ENCODE data around the gene SIPA1.

The SIPA1 gene

DNA sequence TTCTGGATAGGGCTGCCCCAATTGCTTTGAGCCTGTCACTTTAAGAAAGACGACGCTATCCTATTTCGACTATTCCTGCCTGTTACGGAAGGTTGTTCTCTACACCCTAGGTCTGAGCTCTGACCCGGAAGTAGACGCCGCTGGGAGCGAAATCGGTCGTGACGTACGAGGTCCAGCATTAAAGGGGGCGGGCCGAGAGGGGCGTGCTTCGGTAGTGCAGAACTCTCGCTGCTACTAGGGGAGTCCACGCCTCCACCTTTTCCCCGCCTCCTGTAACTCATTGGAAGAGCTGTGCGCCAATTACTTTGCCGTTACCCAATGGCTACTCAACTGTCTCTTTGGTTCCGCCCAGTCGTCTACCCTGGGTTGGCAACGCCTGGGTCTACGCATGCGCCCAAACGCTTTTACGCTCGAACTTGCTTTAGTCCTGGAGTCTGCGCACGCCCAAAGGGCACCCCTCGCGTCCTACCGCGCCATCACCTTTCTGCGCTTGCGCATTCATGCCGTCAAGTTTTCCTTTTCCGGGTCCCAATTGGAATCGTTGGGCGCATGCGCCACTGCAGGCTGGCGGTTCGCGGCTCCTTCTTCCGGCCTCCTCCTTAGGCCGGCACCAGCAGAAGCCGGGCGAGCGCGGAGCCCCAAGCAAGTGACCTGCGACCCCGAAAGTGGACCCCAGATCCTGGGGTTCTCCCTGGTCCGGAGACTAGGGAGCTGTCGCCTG lies 22.5 kb upstream of the SIPA1 start, which contains the start of gene PCNX3:
PCNX3 (plus strand) TSS at position 548 of the 721 bp plus-strand sequence. CDS start 536 bp downstream, outside the sequence.
- peak within 1 kb of the TSS; percentile 98 for H3K27ac Mint-ChIP-seq

DNA sequence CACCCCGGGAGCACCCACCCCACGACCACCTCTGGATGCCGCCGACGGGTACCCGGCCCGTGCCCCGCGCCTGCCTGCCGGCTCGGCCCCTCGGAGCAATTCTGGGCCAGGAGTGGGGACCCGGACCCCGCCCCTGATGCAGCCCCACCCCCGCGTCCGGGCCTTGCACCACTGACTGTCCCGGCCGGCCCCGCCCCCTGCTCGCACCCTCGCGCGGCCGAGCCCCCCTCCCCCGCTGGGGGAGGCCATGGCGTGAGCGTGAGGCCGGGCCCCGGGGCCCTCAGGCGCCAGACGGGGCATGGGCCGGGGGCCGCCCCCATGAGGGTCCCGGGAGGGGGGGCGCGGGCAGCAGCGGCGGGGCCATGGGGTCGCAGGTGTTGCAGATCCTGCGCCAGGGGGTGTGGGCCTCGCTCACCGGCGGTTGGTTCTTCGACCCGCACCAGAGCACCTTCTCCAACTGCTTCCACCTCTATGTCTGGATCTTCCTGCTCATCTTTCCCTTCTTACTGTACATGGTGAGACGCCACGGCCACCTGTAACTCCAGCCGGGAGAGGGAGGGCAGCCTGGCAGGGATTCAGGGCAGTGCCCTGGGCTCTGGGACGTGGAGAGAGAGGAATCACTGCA lies 21.8 kb upstream of the SIPA1 start:
- peak overlapping the region; percentile 98 for H3K27ac Mint-ChIP-seq
- H3K36me3 Mint-ChIP-seq (ENCODE audit: low read depth): peaks cover 79% of the 10 kb centered on the region
- H3K9me3 Mint-ChIP-seq: no peaks in the 10 kb centered on the region
- H3K27me3 Mint-ChIP-seq: no peaks in the 10 kb centered on the region
- DNase-seq: no peak
- H3K4me3 Mint-ChIP-seq: peak overlapping the region; percentile 96
- peaks cover 46% of the 10 kb centered on the region for H3K4me1 Mint-ChIP-seq (ENCODE audit: low read depth)

More for the DNA sequence above, 22.5 kb upstream of the SIPA1 start, which contains the start of gene PCNX3:
- H3K9me3 Mint-ChIP-seq: no peaks in the 10 kb centered on the region
- peaks cover 79% of the 10 kb centered on the region for H3K36me3 Mint-ChIP-seq (ENCODE audit: low read depth)
- H3K27me3 Mint-ChIP-seq: no peaks in the 10 kb centered on the region
- H3K4me1 Mint-ChIP-seq (ENCODE audit: low read depth): peaks cover 51% of the 10 kb centered on the region
- DNase-seq: peak; percentile 99
- H3K4me3 Mint-ChIP-seq: peak within 1 kb of the TSS; percentile 96

DNA sequence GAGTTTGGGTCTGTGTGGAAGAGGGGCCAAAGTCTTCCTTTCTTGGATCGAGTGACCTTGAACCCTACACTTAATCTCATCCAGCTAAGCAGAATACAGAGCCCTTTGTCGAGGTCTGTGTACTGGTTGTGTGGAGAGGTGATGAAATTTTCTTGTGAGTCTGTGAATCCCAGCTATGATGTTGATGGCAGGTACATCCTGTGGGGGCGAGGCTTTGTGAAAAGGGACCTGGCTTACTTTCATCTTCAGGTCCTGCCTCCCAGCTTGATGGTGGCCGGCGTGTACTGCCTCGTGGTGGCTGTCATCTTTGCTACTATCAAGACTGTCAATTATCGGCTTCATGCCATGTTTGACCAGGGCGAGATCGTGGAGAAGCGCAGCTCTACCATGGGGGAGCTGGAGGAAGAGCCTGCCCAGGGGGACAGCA lies 21.3 kb upstream of the SIPA1 start:
- DNase-seq: no peak
- H3K27me3 Mint-ChIP-seq: no peaks in the 10 kb centered on the region
- H3K36me3 Mint-ChIP-seq (ENCODE audit: low read depth): peaks cover 82% of the 10 kb centered on the region
- peak overlapping the region; percentile 95 for H3K27ac Mint-ChIP-seq
- peak overlapping the region; percentile 94 for H3K4me3 Mint-ChIP-seq
- H3K9me3 Mint-ChIP-seq: no peaks in the 10 kb centered on the region
- peaks cover 42% of the 10 kb centered on the region for H3K4me1 Mint-ChIP-seq (ENCODE audit: low read depth)

DNA sequence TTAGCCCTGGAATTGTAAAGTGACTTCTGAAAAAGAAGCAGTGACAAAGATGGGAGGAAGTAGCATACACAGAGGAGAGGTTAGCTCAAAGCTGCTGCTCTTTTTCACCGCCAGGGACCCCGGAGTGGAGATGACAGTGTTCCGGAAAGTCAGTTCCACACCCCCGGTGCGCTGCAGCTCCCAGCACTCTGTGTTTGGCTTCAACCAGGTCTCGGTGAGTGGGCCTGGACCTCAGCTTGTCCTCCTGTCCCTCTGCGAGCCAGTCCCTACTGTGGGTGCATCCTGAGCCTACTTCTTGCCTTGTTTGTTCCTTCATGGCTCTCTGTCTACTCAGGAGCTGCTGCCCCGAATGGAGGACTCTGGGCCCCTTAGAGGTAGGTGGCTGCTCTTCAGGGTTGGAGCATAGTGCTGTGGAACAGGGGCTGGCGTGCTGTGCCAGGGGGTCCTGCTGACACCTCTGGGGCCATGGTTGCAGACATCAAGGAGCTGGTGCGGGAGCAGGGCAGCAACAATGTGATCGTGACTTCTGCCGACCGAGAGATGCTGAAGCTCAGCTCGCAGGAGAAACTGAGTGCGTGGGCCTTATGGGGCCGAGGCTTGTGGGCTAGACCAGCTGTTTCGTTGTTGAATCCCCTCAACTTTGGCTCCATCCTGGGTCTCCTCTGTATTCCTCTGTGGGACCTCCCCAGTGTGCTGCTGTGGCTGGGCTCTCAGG lies 20.6 kb upstream of the SIPA1 start:
- no peak for DNase-seq
- Mint-ChIP-seq H3K4me3 (peak overlapping the region; percentile 94), H3K9me3 (no peaks in the 10 kb centered on the region), H3K27me3 (no peaks in the 10 kb centered on the region), H3K27ac (peak overlapping the region; percentile 95), H3K4me1 (ENCODE audit: low read depth) (peaks cover 36% of the 10 kb centered on the region), H3K36me3 (ENCODE audit: low read depth) (peaks cover 83% of the 10 kb centered on the region)

DNA sequence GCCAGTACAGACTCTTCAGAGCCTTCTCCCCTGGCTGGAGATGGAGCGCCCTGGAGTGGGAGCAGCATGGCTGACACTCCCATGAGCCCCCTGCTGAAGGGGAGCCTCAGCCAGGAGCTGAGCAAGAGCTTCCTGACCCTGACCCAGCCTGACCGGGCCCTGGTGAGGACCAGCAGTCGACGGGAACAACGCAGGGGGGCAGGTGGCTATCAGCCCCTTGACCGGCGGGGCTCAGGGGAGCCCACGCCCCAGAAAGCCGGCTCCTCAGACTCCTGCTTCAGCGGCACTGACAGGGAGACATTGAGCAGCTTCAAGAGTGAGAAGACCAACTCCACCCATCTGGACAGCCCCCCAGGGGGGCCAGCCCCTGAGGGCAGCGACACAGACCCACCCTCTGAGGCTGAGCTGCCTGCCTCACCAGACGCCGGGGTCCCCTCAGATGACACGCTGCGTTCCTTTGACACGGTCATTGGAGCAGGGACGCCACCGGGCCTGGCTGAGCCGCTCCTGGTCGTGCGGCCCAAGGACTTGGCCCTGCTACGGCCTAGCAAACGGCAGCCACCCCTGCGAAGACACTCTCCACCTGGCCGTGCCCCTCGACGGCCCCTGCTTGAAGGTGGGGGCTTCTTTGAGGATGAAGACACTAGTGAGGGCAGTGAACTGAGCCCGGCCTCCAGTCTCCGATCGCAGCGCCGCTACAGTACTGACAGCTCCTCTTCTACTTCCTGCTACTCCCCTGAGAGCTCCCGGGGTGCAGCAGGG lies 19.7 kb upstream of the SIPA1 start:
- Mint-ChIP-seq H3K27me3 (no peaks in the 10 kb centered on the region), H3K4me1 (ENCODE audit: low read depth) (peaks cover 27% of the 10 kb centered on the region), H3K9me3 (no peaks in the 10 kb centered on the region), H3K4me3 (peak overlapping the region; percentile 94), H3K27ac (peak overlapping the region; percentile 95), H3K36me3 (ENCODE audit: low read depth) (peaks cover 83% of the 10 kb centered on the region)
- no peak for DNase-seq

DNA sequence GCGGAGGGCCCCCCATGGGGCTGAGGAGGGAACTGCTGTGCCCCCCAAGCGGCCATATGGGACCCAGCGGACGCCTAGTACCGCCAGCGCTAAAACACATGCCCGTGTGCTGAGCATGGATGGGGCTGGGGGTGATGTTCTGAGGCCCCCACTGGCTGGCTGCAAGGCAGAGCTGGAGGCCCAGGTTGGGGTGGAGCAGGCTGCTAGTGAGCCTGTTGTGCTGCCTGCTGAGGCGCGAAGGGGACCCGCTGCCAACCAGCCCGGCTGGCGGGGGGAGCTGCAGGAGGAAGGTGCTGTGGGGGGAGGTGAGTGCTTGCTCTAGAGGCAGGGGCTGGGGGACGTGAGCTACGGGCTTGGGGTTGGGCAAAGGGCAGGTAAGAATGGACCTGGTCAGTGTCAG lies 19.1 kb upstream of the SIPA1 start:
- Mint-ChIP-seq H3K36me3 (ENCODE audit: low read depth) (peaks cover 87% of the 10 kb centered on the region), H3K27me3 (no peaks in the 10 kb centered on the region), H3K4me1 (ENCODE audit: low read depth) (peaks cover 25% of the 10 kb centered on the region)

DNA sequence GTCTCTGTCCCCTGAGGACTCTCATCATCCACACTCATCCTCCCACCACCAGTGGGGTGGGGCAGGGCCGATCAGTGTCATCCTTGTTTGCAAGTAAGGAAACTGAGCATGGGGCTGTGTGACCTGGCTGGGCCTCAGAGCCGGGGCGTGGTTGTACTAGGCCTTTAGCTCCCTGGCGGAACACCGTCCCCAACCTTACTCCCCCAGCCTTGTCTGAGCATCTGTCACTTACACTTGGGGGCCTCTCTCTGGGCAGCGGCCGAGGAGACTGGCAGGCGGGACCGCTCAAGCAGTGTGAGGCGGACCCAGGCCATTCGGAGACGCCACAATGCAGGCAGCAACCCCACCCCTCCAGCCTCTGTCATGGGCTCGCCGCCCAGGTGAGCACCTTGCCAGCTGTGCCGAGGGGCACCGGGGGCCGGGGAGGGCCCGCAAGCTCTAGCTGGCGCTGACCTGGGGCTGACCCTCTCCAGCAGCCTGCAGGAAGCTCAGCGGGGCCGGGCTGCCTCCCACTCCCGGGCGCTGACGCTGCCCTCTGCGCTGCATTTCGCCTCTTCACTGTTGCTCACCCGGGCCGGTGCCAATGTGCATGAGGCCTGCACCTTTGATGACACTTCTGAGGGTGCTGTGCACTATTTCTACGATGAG lies 18.5 kb upstream of the SIPA1 start:
- Mint-ChIP-seq H3K4me3 (no peak overlapping the region), H3K4me1 (ENCODE audit: low read depth) (peaks cover 25% of the 10 kb centered on the region), H3K36me3 (ENCODE audit: low read depth) (peaks cover 87% of the 10 kb centered on the region), H3K9me3 (no peaks in the 10 kb centered on the region), H3K27me3 (no peaks in the 10 kb centered on the region), H3K27ac (peak overlapping the region; percentile 52)
- no peak for DNase-seq

More for the DNA sequence above, 19.1 kb upstream of the SIPA1 start:
- Mint-ChIP-seq H3K4me3 (no peak overlapping the region), H3K9me3 (no peaks in the 10 kb centered on the region), H3K27ac (peak overlapping the region; percentile 52)
- no peak for DNase-seq

DNA sequence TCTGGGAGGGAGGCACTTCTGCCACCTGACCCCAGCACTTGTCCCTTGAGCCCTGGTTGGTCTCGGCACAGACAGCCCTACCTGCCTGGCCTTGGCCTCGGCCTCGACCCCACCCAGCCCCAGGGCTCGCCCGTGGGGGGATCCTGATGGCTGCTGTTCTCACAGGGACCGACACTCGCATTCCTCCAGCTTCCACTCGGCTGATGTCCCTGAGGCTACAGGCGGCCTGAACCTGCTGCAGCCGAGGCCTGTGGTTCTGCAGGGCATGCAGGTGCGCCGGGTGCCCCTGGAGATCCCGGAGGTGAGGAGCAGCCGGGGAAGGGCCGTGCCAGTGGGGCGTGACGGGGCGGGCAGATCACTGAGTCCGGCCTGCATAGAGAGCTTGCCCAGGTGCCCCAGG lies 17.2 kb upstream of the SIPA1 start:
- H3K4me3 Mint-ChIP-seq: no peak overlapping the region
- no peaks in the 10 kb centered on the region for H3K9me3 Mint-ChIP-seq
- H3K36me3 Mint-ChIP-seq (ENCODE audit: low read depth): peaks cover 92% of the 10 kb centered on the region
- peaks cover 30% of the 10 kb centered on the region for H3K4me1 Mint-ChIP-seq (ENCODE audit: low read depth)
- no peaks in the 10 kb centered on the region for H3K27me3 Mint-ChIP-seq
- peak overlapping the region; percentile 44 for H3K27ac Mint-ChIP-seq
- DNase-seq: no peak

DNA sequence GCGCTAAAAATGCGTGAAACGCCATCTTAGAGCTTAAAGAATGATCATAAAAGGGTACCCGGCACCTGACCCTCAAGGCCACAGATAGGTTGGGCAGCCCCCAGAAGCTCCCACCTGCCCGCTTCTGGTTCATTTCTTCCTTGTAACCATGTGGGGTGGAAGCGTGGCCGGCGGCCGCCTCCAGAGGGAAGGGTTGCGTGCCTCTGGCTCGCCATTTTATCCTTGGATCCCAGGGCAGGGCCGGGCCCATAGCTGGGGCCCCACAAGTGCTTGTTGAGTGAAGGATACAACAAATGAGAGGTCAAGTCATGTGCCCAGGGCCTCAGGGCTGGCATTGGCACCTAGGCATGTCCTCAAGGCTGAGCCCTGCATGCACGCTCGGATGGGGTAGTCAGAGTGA lies 16.4 kb upstream of the SIPA1 start:
- no peaks in the 10 kb centered on the region for H3K27me3 Mint-ChIP-seq
- no peak for DNase-seq

DNA sequence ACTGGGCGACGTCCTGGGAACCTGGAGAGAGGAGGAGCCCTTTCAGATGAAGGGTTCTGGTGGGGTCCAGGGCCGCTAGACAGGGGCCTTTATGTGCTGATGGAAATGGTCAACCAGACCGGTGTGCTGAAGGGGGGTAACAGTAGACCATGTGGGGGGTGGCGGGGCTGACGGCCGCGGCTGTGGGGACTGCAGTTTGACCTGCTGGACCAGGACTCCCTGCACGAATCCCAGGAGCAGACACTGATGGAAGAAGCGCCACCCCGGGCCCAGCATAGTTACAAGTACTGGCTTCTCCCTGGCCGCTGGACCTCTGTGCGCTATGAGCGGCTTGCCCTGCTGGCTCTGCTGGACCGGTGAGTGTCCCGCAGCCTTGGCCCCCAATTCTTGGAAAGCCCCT lies 15.9 kb upstream of the SIPA1 start:
- H3K36me3 Mint-ChIP-seq (ENCODE audit: low read depth): peaks cover 95% of the 10 kb centered on the region
- H3K9me3 Mint-ChIP-seq: no peaks in the 10 kb centered on the region
- no peak overlapping the region for H3K27ac Mint-ChIP-seq
- peaks cover 27% of the 10 kb centered on the region for H3K4me1 Mint-ChIP-seq (ENCODE audit: low read depth)
- H3K27me3 Mint-ChIP-seq: no peaks in the 10 kb centered on the region
- no peak for DNase-seq
- no peak overlapping the region for H3K4me3 Mint-ChIP-seq

More for the DNA sequence above, 16.4 kb upstream of the SIPA1 start:
- H3K4me1 Mint-ChIP-seq (ENCODE audit: low read depth): peaks cover 32% of the 10 kb centered on the region
- H3K36me3 Mint-ChIP-seq (ENCODE audit: low read depth): peaks cover 95% of the 10 kb centered on the region
- no peaks in the 10 kb centered on the region for H3K9me3 Mint-ChIP-seq
- no peak overlapping the region for H3K4me3 Mint-ChIP-seq
- H3K27ac Mint-ChIP-seq: no peak overlapping the region

DNA sequence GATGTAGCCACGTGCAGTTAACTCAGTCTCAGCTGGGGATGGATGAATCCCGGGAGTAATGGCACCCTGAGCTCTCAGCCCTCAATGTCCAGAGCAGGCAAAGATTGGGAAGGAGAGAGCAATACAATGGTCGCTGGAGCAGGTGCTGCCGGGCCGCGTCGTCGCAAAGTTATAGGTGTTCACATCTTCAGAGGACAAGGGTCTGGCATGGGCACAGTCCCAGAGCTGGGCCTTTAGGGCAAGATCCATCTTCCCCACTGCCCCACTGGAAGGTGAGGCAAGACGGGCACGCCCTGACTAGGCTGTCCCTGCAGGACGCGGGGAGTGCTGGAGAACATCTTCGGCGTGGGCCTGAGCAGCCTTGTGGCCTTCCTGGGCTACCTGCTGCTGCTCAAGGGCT lies 14.7 kb upstream of the SIPA1 start:
- Mint-ChIP-seq H3K27me3 (no peaks in the 10 kb centered on the region), H3K36me3 (ENCODE audit: low read depth) (peaks cover 95% of the 10 kb centered on the region)

DNA sequence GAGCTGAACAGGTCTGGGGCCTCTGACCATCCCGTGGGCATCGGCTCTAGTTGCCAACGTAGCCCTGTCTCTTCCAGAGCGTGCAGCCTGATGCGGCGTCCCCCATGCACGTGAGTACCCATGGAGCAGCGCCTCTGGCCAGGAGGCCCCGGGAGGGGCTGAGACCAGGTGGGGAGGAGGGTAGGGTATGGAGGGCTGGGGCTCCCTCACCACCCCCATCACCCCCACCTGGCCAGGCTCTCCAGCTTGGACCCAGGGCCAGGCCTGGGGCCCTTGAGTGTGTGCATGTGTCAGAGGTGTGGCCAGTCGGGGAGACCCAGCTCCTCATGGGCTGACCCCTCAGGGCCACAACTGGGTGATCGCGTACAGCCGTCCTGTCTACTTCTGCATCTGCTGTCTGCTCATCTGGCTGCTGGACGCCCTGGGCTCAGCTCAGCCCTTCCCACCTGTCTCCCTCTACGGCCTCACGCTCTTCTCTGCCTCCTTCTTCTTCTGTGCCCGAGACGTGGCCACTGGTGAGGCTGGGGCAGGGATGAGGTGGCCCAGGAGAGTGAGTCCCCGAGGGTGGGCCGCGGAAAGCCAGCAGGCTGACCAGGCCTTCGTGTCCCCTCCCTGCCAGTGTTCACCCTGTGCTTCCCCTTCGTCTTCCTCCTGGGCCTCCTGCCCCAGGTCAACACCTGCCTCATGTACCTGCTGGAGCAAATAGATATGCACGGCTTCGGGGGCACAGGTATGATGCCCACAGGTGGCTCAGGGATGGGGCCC lies 13.9 kb upstream of the SIPA1 start:
- Mint-ChIP-seq H3K4me3 (no peak overlapping the region), H3K9me3 (no peaks in the 10 kb centered on the region), H3K4me1 (ENCODE audit: low read depth) (peaks cover 17% of the 10 kb centered on the region), H3K27me3 (no peaks in the 10 kb centered on the region), H3K27ac (peak overlapping the region; percentile 26), H3K36me3 (ENCODE audit: low read depth) (peaks cover 94% of the 10 kb centered on the region)
- DNase-seq: no peak

More for the DNA sequence above, 14.7 kb upstream of the SIPA1 start:
- peaks cover 18% of the 10 kb centered on the region for H3K4me1 Mint-ChIP-seq (ENCODE audit: low read depth)
- H3K9me3 Mint-ChIP-seq: no peaks in the 10 kb centered on the region
- H3K27ac Mint-ChIP-seq: no peak overlapping the region
- no peak for DNase-seq
- H3K4me3 Mint-ChIP-seq: no peak overlapping the region

DNA sequence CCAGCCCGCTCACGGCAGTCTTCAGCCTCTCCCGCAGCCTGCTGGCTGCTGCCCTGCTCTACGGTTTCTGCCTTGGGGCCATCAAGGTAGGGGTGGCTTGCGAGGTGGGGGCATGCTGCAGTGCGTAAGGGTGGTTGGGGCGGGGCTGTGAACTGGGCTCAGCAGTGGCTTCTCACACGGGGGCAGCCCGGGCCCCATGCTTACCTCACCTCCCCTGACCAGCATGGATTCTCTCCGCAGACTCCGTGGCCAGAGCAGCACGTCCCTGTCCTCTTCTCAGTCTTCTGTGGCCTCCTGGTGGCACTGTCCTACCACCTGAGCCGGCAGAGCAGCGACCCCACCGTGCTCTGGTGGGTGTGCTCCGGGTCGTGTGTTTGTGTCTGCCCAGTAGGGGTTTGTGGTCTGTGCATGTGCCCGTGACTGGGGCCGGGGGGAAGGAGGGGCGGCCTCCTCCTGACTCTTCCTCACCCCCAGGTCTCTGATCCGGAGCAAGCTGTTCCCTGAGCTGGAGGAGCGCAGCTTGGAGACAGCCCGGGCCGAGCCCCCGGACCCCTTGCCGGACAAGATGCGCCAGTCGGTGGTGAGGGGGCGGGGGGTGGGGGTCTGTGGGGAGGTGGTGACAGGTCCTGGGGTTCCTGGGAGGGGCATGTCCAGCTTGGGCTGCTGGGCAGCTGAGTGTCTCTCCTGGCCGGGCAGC lies 12.8 kb upstream of the SIPA1 start:
- H3K27ac Mint-ChIP-seq: no peak overlapping the region
- no peaks in the 10 kb centered on the region for H3K9me3 Mint-ChIP-seq
- H3K4me3 Mint-ChIP-seq: no peak overlapping the region

More for the DNA sequence above, 12.8 kb upstream of the SIPA1 start:
- Mint-ChIP-seq H3K4me1 (ENCODE audit: low read depth) (peaks cover 11% of the 10 kb centered on the region), H3K27me3 (no peaks in the 10 kb centered on the region), H3K36me3 (ENCODE audit: low read depth) (peaks cover 96% of the 10 kb centered on the region)
- no peak for DNase-seq
